H1 (cell line): Measurements from ENCODE around the gene ZAP70. TPM values are rescaled to one million over a fixed set of nuclear protein-coding genes. Genes with fewer than 3 reads are reported as not detected.

Experiments
- CTCF ChIA-PET: fragments of 300-600 bp; sonication (Branson Sonifier 250); formaldehyde crosslinking; loops from one replicate; lab custom pipeline; 2021; ENCODE audit not compliant: partially characterized antibody; lab: Charles Lee
- POLR2A ChIA-PET: fragments of 300-600 bp; sonication (Branson Sonifier 250); formaldehyde crosslinking; loops from one replicate; lab custom pipeline; 2021; ENCODE audit warnings: inconsistent platforms; ENCODE audit not compliant: partially characterized antibody; lab: Charles Lee
- DNase-seq, 2 experiments: peaks; one replicate each; pipeline versions ENCODE4 v3.0.0 to v3.0.0-alpha.2; 2010 to 2022; ENCODE audit warnings: low spot score in 2 of 2, low read depth in 1 of 2, mixed read lengths in 1 of 2
- FAIRE-seq: peaks from 2 replicates; lab custom pipeline; 2011; peaks lifted over from hg19 to GRCh38; lab: Jason Lieb, UNC
- H2AFZ ChIP-seq: 2 replicates; pipeline ENCODE4 v1.8.1; 2012; ENCODE audit warnings: low read length, inconsistent platforms
- H2AK5ac ChIP-seq: 2 replicates; pipeline ENCODE4 v1.6.1; 2013; ENCODE audit warnings: low read depth, low read length
- H2BK120ac ChIP-seq: replicated peaks from 2 replicates; pipeline ENCODE3; 2013; ENCODE audit warnings: low read depth, low read length, inconsistent platforms
- H2BK12ac ChIP-seq: 2 replicates; pipeline ENCODE4 v1.6.1; 2013; ENCODE audit warnings: low read depth, low read length
- H2BK15ac ChIP-seq: 2 replicates; pipeline ENCODE4 v1.6.1; 2013; ENCODE audit warnings: low read length
- H2BK20ac ChIP-seq: 2 replicates; pipeline ENCODE4 v1.6.1; 2013; ENCODE audit warnings: low read length
- H2BK5ac ChIP-seq: 2 replicates; pipeline ENCODE4 v1.6.1; 2013; ENCODE audit warnings: low read depth, low read length
- H3K14ac ChIP-seq: 2 replicates; pipeline ENCODE4 v1.6.1; 2013; ENCODE audit warnings: inconsistent platforms; ENCODE audit not compliant: insufficient read length
- H3K18ac ChIP-seq: 2 replicates; pipeline ENCODE4 v1.6.1; 2013; ENCODE audit warnings: low read length; ENCODE audit errors: extremely low read depth
- H3K23ac ChIP-seq: 2 replicates; pipeline ENCODE4 v1.6.1; 2013; ENCODE audit warnings: inconsistent platforms; ENCODE audit not compliant: insufficient read length
- H3K23me2 ChIP-seq: 2 replicates; pipeline ENCODE4 v1.6.1; 2013; ENCODE audit warnings: low read depth, low read length
- H3K27ac ChIP-seq: 2 replicates; pipeline ENCODE4 v1.6.1; 2011; ENCODE audit warnings: low read depth, low read length, inconsistent platforms
- H3K27me3 ChIP-seq, 4 experiments: replicated peaks in 1 of 4; 1 replicate in 1 of 4; 2 replicates in 3 of 4; pipeline versions ENCODE4 v1.6.1 to v1.8.1; 2011 to 2013; ENCODE audit warnings: low read length in 3 of 4, mild to moderate bottlenecking in 3 of 4, inconsistent platforms in 2 of 4, mixed read lengths in 2 of 4, moderate library complexity in 1 of 4; ENCODE audit not compliant: control insufficient read depth in 3 of 4, insufficient read depth in 3 of 4; ENCODE audit errors: extremely low read depth in 1 of 4
- H3K36me3 ChIP-seq, 4 experiments: 2 replicates each; pipeline versions ENCODE4 v1.6.1 to v1.8.1; 2011 to 2013; ENCODE audit warnings: mild to moderate bottlenecking in 4 of 4, low read length in 3 of 4, moderate library complexity in 2 of 4, control low read depth in 1 of 4, inconsistent platforms in 1 of 4; ENCODE audit not compliant: insufficient read depth in 4 of 4, control insufficient read depth in 2 of 4
- H3K4ac ChIP-seq: replicated peaks from 2 replicates; pipeline ENCODE3; 2013; ENCODE audit warnings: low read length, low read depth, mixed read lengths, inconsistent platforms; ENCODE audit not compliant: insufficient read length
- H3K4me1 ChIP-seq, 4 experiments: replicated peaks in 1 of 4; 1 replicate in 1 of 4; 2 replicates in 3 of 4; pipeline versions ENCODE4 v1.6.1 to v1.8.1; 2011 to 2013; ENCODE audit warnings: low read length in 3 of 4, inconsistent platforms in 2 of 4, mixed read lengths in 1 of 4; ENCODE audit not compliant: insufficient read depth in 4 of 4, control insufficient read depth in 3 of 4
- H3K4me2 ChIP-seq, 2 experiments: 2 replicates each; pipeline versions ENCODE4 v1.6.1 to v1.8.1; 2011 to 2013; ENCODE audit warnings: low read depth in 2 of 2, low read length in 2 of 2, control low read depth in 1 of 2, inconsistent platforms in 1 of 2, mild to moderate bottlenecking in 1 of 2; ENCODE audit not compliant: insufficient read depth in 1 of 2
- H3K4me3 ChIP-seq, 4 experiments: fragments of 200-600, 300-600 bp in 1 of 4; sonication (generic), shearing (Covaris generic), sonication (Bioruptor Twin) in 1 of 4; 2 replicates each; pipeline versions ENCODE4 v1.5.1 to v1.8.1; 2011 to 2016; ENCODE audit warnings: low read length in 4 of 4, low read depth in 3 of 4, control low read depth in 2 of 4, inconsistent platforms in 2 of 4, mild to moderate bottlenecking in 2 of 4, mixed read lengths in 1 of 4, moderate library complexity in 1 of 4; ENCODE audit not compliant: insufficient read depth in 2 of 4; ENCODE audit errors: extremely low read depth in 1 of 4
- H3K56ac ChIP-seq: replicated peaks from 2 replicates; pipeline ENCODE3; 2013; ENCODE audit warnings: low read depth, mild to moderate bottlenecking, mixed read lengths, low read length, inconsistent platforms; ENCODE audit not compliant: insufficient read length
- H3K79me1 ChIP-seq: 2 replicates; pipeline ENCODE4 v1.6.1; 2013; ENCODE audit warnings: low read depth, low read length, control low read depth
- H3K79me2 ChIP-seq, 2 experiments: 2 replicates each; pipeline versions ENCODE4 v1.6.1 to v1.8.1; 2012 to 2013; ENCODE audit warnings: low read length in 2 of 2, mild to moderate bottlenecking in 2 of 2, inconsistent platforms in 1 of 2; ENCODE audit not compliant: insufficient read depth in 2 of 2, control insufficient read depth in 1 of 2
- H3K9ac ChIP-seq, 4 experiments: replicated peaks in 1 of 4; 1 replicate in 1 of 4; 2 replicates in 3 of 4; pipeline versions ENCODE4 v1.6.1 to v1.8.1; 2011 to 2013; ENCODE audit warnings: low read depth in 3 of 4, low read length in 3 of 4, control low read depth in 2 of 4, mild to moderate bottlenecking in 2 of 4, moderate library complexity in 2 of 4, inconsistent platforms in 1 of 4; ENCODE audit errors: extremely low read depth in 1 of 4
- H3K9me3 ChIP-seq, 2 experiments: 2 replicates each; pipeline versions ENCODE4 v1.6.1 to v1.8.1; 2012 to 2013; ENCODE audit warnings: mild to moderate bottlenecking in 2 of 2, moderate library complexity in 2 of 2, control low read depth in 1 of 2, inconsistent platforms in 1 of 2, low read depth in 1 of 2, low read length in 1 of 2, mixed read lengths in 1 of 2; ENCODE audit not compliant: insufficient read depth in 2 of 2
- H4K20me1 ChIP-seq, 2 experiments: replicated peaks in 1 of 2; 2 replicates each; pipeline versions ENCODE3 to v1.8.1; 2011 to 2013; ENCODE audit warnings: inconsistent platforms in 2 of 2, low read length in 2 of 2, mild to moderate bottlenecking in 1 of 2; ENCODE audit not compliant: insufficient read depth in 2 of 2, control insufficient read depth in 1 of 2
- H4K5ac ChIP-seq: 2 replicates; pipeline ENCODE4 v1.6.1; 2013; ENCODE audit warnings: low read length, low read depth, mixed read lengths, inconsistent platforms; ENCODE audit not compliant: insufficient read length
- H4K8ac ChIP-seq: 2 replicates; pipeline ENCODE4 v1.8.0; 2013; ENCODE audit warnings: mild to moderate bottlenecking, moderate library complexity, low read length, inconsistent platforms; ENCODE audit not compliant: insufficient read depth; ENCODE audit errors: extremely low read depth
- H4K91ac ChIP-seq: replicated peaks from 2 replicates; pipeline ENCODE3; 2013; ENCODE audit warnings: low read length, mixed read lengths, inconsistent platforms; ENCODE audit not compliant: insufficient read length
- ASH2L ChIP-seq: fragments of 200-600, 300-600 bp; sonication (generic); IDR thresholded peaks from one replicate; pipeline ENCODE4 v1.7.1; 2017; ENCODE audit warnings: low read length
- POLR2A ChIP-seq, 2 experiments: IDR thresholded peaks; 1 replicate in 1 of 2; 2 replicates in 1 of 2; pipeline ENCODE4 v1.6.1; 2011; ENCODE audit warnings: low read depth in 2 of 2, low read length in 2 of 2, mild to moderate bottlenecking in 2 of 2; ENCODE audit errors: control extremely low read depth in 1 of 2
- WGBS, 2 experiments: shearing (Covaris generic) in 1 of 2; methylation state at CpG; one replicate each; pipeline versions ENCODE4 v1.1.6 to v1.1.7; 2013 to 2015; ENCODE audit warnings: low lambda C conversion rate in 2 of 2, mixed read lengths in 2 of 2, inconsistent platforms in 1 of 2, low coverage in 1 of 2, missing lambda C conversion rate in 1 of 2; ENCODE audit not compliant: insufficient replicate concordance in 2 of 2, insufficient coverage in 1 of 2, insufficient read length in 1 of 2; ENCODE audit errors: extremely low coverage in 1 of 2, missing lambda C conversion rate in 1 of 2; 5-methylcytosine and 5-hydroxymethylcytosine counted together
- polyA plus RNA-seq, 7 experiments: library from polyadenylated mRNA; depleted of rRNA in 3 of 7; stranded (reverse) in 5 of 7; unstranded in 2 of 7; fragments of >200 nt in 5 of 7; fragments of 200-250 nt in 2 of 7; gene quantifications; 1 replicate in 5 of 7; 2 replicates in 1 of 7; 4 replicates in 1 of 7; pipeline versions ENCODE4 v1.2.1 to v1.2.3, GENCODE V29; 2011 to 2013; ENCODE audit warnings: missing spikeins in 2 of 7, mixed read lengths in 2 of 7
- total RNA-seq: library from RNA; stranded (reverse); fragmentation: NEBNext Ultra II Directional; extraction: Animal tissue kit (Norgen Biotek cat#: 25700); gene quantifications from 2 replicates; pipeline ENCODE4 v1.2.1, GENCODE V29; 2021

ZAP70 gene
- total and polyA plus RNA-seq, 2 of the 8 experiments (the other 6 are each of a cell fraction or from before 2014, with no cell fraction given), result 0.15 TPM; not detected in 1

- H2BK120ac ChIP-seq, result no peak overlapping the region
- no peak overlapping the region for H3K23ac ChIP-seq
- no peak overlapping the region for H3K4ac ChIP-seq
- H3K4me3 ChIP-seq, result no peak overlapping the region
- no peaks in the 10 kb centered on the region for H3K79me2 ChIP-seq
- H3K27ac ChIP-seq, result no peak overlapping the region
- FAIRE-seq, result no peak
- H3K14ac ChIP-seq, result no peak overlapping the region
- H3K9ac ChIP-seq, result no peak overlapping the region
- no peak overlapping the region for H4K91ac ChIP-seq
- H3K79me1 ChIP-seq, result no peaks in the 10 kb centered on the region; the same call in 1 of the 2 replicates
- H4K20me1 ChIP-seq, result no peaks in the 10 kb centered on the region
- H3K9me3 ChIP-seq, result no peaks in the 10 kb centered on the region
- no peak overlapping the region for H2BK5ac ChIP-seq
- no peak overlapping the region for H2BK20ac ChIP-seq
- no peaks in the 10 kb centered on the region; a peak in 2 of 7 replicates for H3K27me3 ChIP-seq
- CTCF ChIA-PET, result interaction anchor here (3.5 to 6.8 kb wide), 2 partner anchors 12 to 16 kb away, joined by 13 to 60 read pairs; no protein-coding TSS in a partner anchor
- H2BK15ac ChIP-seq, result no peak overlapping the region
- no peak overlapping the region for H4K8ac ChIP-seq
- POLR2A ChIA-PET, result no interaction called here
- no peak overlapping the region for H2BK12ac ChIP-seq
- no peak overlapping the region for H3K56ac ChIP-seq
- H4K5ac ChIP-seq, result no peak overlapping the region
- H2AK5ac ChIP-seq, result no peak overlapping the region
- DNase-seq, result no peak
- H3K23me2 ChIP-seq, result no peaks in the 10 kb centered on the region
- no peak overlapping the region for H2AFZ ChIP-seq
- WGBS, 2 experiments, result 88% methylated on average over 4 of the region's 4 CpGs; no CpG with 5 or more reads in 1 of the 2 experiments
- H3K4me1 ChIP-seq, result no peaks in the 10 kb centered on the region; a peak in 1 of 7 replicates
- H3K4me2 ChIP-seq, result no peak overlapping the region
- no peak overlapping the region for H3K18ac ChIP-seq
- H3K36me3 ChIP-seq, result no peaks in the 10 kb centered on the region; a peak in 2 of 8 replicates
- TF ChIP-seq POLR2A (IDR thresholded peaks at IDR 0.05; ENCODE audit: control extremely low read depth in 1 of 2, low read depth in 2 of 2, low read length in 2 of 2) (no peak), ASH2L (no peak)
These were observed 65.8 kb downstream of the ZAP70 start for GRCh38 chr2:97779141-97779540.
